HG03460 (cell line): ENCODE data around the gene TRPV4.

ENCODE experiments used
- ATAC-seq: cut with Tn5 transposase; IDR thresholded peaks from one replicate; pipeline ENCODE4 v1.9.1; 2021; ENCODE audit not compliant: unreplicated experiment

Gene TRPV4

GRCh38 chr12:109743076-109743910, 89.9 kb downstream of the TRPV4 start:
- no peak for ATAC-seq

- ATAC-seq = no peak
These were observed 91.1 kb downstream of the TRPV4 start for GRCh38 chr12:109741970-109742703.

DNA sequence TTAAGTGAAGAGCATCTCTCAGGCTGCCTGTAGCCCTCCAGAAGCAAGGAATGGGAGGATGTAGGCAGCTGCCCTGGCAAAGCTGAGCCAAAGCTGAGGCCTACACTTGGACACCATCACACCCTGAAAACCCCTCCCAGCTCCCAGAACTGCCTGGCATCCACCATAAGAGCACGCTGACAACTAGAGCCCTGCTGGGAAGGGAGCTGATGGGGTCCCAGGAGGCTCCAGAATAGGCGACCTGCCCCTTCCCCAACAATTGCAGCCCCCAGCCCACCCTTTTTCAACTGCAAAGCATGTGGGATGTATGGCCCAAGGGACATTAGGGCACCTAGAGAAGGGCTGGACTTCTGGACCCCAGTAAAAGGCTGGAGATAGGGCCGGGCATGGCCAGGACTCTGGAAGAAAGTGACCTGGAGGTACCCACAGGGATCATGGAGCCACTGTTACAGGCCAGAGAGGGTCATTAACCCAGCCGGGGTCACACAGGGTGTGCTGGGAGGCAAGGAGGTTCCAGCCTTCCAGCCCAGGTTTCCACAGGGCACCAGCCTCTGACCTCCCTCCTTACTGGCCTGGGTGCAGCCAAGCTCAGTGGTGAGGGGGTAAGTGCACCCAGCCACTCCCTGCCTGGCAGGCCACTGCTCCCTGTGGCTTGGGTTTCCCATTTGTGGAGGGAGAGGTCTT, 91.8 kb downstream of the TRPV4 start:
- no peak for ATAC-seq

DNA sequence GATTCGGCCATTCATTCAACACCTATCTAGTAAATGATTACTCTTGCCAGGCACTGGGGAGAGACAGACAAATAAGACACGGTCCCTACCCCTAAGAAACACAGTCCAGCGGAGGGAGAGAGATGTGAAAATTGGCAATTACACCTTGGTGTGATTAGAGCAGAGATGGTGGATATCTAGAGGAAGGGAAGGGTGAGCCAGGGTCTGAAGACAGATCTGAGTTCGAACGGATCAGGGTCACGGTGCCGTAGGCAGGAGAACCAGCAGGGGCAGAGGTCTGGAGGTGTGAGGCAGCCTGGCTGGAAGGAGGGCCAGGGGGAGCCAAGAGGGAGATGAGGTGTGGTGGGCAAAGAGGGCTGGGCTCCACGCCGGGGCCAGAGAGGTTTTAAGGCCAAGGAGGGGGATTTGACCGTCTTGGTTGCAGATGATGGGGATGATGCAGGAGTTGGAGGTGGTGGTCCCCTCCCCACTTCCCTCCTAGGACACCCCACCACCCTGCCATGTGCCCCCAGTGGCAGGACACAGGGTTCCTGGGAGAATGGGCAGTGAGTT, 92.4 kb downstream of the TRPV4 start:
- ATAC-seq = no peak

DNA sequence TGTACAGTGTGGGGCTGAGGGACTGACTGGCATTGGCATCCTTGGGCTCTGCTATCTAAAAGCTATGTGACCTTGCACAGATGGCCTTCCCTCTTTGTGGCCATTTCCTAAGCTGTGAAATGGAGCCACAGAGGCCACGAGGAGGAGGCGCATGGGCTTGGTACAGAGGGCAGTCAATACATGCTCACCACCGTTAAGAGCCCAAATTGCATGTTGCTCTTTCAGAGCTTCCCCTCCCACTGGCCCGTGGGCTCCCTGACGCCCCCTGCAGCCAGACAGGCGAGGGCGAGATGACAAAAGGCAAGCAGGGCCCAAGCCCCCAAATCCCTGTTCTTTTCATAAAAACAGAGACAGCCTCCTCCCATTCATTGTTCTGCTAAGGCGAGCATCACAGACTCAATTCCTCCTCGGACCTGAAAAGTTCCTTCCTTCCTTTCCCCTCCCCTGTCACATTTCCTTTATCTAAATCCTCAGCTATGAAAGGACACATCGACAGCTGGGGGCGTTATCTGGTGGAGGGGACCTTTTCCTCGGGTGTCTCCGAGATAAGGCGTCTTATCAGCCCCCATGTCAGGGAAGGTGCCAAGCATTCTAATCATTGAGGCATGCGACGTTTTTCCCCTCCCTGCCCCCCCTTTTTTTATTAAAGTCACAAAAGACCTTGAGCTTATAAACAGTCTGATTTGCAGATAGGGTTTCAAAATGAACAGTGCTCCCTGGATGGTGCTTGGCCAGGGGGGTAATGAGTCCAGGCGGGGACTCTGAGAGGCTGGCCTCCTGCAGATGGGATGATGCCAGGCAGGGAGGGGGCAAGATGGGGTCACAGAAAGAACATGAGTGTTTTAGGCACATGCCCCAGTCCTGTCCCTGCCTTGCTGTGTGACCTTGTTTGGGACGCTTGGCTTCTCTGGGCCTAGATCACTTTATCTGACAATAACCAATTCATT, 93.2 kb downstream of the TRPV4 start:
- ATAC-seq = no peak

DNA sequence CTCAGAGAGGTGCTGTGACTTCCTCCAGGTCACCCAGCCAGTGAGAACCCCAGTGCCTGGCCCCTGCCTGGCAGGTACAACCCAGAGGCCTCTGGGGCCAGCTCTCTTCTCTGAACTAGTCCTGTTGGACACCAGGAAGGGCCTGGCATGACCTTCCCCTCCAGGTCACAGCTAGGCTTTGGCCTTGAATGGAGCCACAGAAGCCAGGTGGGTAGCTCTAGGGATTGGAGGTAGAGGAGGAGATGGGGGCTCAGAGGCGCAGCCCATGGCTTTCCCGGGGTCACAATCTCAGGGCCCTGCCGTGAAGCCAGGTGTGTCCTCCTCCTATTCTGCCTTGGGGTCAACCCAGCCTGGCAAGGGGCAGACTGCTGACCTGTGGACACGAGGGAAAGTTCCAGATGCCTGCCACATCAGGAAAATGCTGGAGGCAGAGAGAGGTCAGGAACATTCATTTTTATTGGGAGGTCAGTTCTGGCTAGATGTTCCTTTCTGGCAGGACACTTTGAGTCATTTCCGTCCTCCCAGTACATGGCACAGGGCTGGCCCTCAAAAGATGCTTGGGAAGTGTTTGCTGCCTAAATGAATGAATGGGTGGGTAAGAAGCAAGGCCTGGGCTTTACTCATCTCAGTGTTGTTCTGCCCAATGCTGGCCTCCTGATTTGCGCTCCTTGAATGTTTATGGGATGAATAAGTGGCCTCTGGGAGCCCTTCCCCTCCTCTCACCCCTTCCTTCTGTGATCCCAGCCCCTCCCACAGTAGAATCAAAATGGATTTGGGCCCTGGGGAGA, 94.1 kb downstream of the TRPV4 start:
- ATAC-seq = no peak

DNA sequence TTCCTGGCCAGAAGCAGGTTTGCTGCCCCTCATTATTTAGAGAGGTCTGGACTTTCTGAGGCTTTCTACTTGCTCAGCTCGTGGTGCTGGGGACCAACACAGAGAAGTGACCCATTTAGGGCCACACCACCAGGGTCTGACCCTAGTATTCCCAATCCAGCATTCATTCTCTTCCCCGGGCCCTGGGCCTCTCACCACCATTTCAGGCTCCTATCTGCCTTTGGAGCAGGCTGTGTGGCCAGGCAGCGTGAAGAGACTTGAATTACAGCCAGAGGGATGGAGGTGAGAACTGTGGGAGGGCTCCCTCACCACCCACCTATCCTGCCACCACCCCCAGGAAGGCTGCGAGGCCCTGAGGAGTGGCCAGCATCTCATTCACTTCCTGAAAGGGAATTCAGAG, 95.0 kb downstream of the TRPV4 start:
- no peak for ATAC-seq

DNA sequence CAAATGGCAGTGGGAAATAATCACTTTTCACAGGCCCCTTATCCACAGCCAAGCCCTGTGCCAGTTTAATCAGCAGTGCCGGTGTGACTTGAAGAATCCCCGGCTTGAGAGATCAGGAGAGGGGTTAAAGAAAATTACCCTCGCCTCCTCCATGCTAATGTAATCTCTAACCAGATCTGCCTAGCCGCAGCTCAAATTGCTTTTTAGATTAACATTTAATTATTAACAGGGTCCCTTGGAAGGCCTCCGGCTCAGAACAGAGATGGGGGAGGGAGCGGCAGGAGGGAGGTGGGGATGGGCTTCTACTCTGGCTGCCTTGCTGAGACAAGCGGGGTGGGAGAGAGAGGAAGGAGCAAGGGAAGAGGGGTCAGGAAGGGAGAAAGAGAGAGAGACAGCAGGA, 95.6 kb downstream of the TRPV4 start:
- ATAC-seq = no peak

- no peak for ATAC-seq
These were observed 96.1 kb downstream of the TRPV4 start for GRCh38 chr12:109737126-109737525.

DNA sequence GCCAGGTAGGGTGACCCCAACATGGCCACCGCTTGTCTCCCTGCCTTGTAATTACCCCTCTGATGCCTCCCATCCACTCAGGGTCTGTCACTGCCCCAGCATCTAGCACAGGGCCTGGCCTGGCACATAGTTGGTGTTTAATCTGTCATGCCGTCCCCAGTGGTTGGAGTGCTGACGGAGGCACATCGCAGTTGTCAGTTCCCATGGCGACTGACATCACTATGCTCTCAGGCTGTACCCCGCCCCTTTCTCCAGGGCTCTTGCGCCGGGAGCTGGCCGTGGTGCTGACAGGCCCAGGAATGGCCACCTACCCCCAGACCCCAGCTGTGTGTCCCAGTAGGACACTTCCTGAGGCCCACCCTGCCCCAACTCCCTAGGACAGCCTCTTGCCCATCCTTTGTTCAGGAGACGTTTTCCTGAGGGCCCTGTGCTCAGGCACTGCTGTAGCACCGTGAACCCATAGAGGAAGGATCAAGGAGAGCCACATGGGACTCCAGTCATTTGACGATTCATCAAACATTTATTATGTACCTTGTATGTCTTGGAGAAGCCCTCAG, 96.6 kb downstream of the TRPV4 start:
- ATAC-seq = no peak

DNA sequence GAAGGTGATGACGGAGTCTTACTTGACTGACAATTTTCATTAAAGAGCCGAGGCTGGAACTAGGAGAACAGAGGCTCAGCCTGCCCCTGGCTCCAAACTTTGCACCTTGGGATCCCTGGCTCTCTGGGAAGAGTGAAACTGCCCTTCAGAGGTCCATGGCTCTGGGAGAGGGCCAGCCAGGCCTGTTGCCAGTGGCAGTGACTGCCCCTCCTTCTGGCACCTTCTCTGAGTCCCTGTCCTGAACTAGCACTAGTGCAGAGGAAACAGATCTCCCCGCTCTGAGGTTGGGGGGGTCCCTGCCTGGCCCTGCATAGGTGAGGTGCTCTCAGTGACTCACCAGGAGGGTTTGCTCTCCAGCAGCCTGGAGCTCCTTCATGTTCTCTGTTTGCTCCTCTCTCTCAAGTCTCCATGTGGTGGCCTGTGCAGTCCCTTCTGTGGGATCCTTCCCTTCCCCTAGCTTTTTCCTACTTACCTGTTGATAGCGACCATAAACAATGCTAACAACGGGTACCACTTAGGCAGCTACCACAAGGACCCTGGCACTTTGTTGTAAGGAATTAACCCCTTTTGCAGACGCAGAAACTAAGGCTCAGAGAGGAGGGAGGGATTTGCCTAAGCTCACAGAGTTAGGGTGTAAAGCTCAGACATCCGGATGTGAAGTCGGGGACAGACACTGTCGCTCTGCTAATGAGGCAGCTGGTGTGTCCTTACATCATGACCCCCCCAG, 97.2 kb downstream of the TRPV4 start:
- ATAC-seq = no peak

- no peak for ATAC-seq
These were observed 98.1 kb downstream of the TRPV4 start for GRCh38 chr12:109735051-109735521.

GRCh38 chr12:109734219-109735000, 98.8 kb downstream of the TRPV4 start:
- no peak for ATAC-seq
